Peyer's patch (tissue), 4 donors: Measurements from ENCODE around the gene ASXL1. TPM values are rescaled to one million over a fixed set of nuclear protein-coding genes. Genes with fewer than 3 reads are reported as not detected.

Experiments used
- DNase-seq, 3 donors: peaks; one replicate each; pipeline ENCODE4 v3.0.0-alpha.2; 2017 to 2019
- H3K27ac ChIP-seq, 4 donors: fragments of 200-600 bp; sonication (generic); one replicate each; pipeline ENCODE4 v1.5.1; 2016 to 2019
- H3K27me3 ChIP-seq, 2 donors: fragments of 200-600 bp; sonication (generic); one replicate each; pipeline ENCODE4 v1.5.1; 2019
- H3K36me3 ChIP-seq, 3 donors: fragments of 200-600 bp; sonication (generic); one replicate each; pipeline ENCODE4 v1.5.1; 2016 to 2019
- H3K4me1 ChIP-seq, 4 donors: fragments of 200-600 bp; sonication (generic); one replicate each; pipeline ENCODE4 v1.5.1; 2016 to 2019
- H3K4me3 ChIP-seq, 4 donors: fragments of 200-600 bp; sonication (generic); 1 replicate in 3 of 4; 2 replicates in 1 of 4; pipeline ENCODE4 v1.5.1; 2016 to 2019; ENCODE audit warnings: mild to moderate bottlenecking in 1 of 4
- H3K9me3 ChIP-seq, 4 donors: fragments of 200-600 bp; sonication (generic); one replicate each; pipeline ENCODE4 v1.5.1; 2016 to 2019; ENCODE audit warnings: mild to moderate bottlenecking in 1 of 4
- CTCF ChIP-seq, 6 experiments: fragments of 450-650 bp in 4 of 6; fragments of 200-600 bp in 2 of 6; sonication (generic) in 1 of 6; IDR thresholded peaks; one replicate each; pipeline ENCODE4 v1.5.1; 2017 to 2019; ENCODE audit warnings: antibody characterized with exemption in 6 of 6, mild to moderate bottlenecking in 3 of 6, moderate library complexity in 1 of 6
- POLR2A ChIP-seq, 2 donors: fragments of 450-650 bp; IDR thresholded peaks; one replicate each; pipeline ENCODE4 v1.5.1; 2017; ENCODE audit warnings: antibody characterized with exemption in 2 of 2, mild to moderate bottlenecking in 2 of 2, moderate library complexity in 2 of 2
- total RNA-seq, 4 donors: library from RNA; depleted of rRNA; stranded (reverse); fragments of >200 nt; gene quantifications; one replicate each; pipeline ENCODE4 v1.1.0, GENCODE V29; 2016

ASXL1 gene
- total RNA-seq, 4 donors from 2014 or later: 74.4 to 173 (median 115) TPM

GRCh38 chr20:32460683-32461320 is 102.7 kb downstream of the ASXL1 start:
- TF ChIP-seq CTCF (IDR thresholded peaks at IDR 0.05) (no peak), POLR2A (IDR thresholded peaks at IDR 0.05) (no peak)
- H3K4me3 ChIP-seq: no peak overlapping the region
- H3K27ac ChIP-seq: no peak overlapping the region
- peaks cover 0 to 12% (median 0%) of the 10 kb centered on the region in 3 donors for H3K36me3 ChIP-seq
- DNase-seq: no peak
- peaks cover 8 to 52% (median 10%) of the 10 kb centered on the region in 4 donors for H3K4me1 ChIP-seq
- H3K9me3 ChIP-seq: no peaks in the 10 kb centered on the region
- no peaks in the 10 kb centered on the region for H3K27me3 ChIP-seq

- Histone ChIP-seq H3K4me1 (peaks cover 7 to 62% (median 17%) of the 10 kb centered on the region in 4 donors), H3K36me3 (peaks cover 0 to 8% (median 0%) of the 10 kb centered on the region in 3 donors), H3K27ac (peak overlapping the region in 2 of 4 donors; percentile 87 to 92), H3K4me3 (no peak overlapping the region), H3K9me3 (no peaks in the 10 kb centered on the region), H3K27me3 (no peaks in the 10 kb centered on the region)
- TF ChIP-seq POLR2A (IDR thresholded peaks at IDR 0.05) (no peak), CTCF (IDR thresholded peaks at IDR 0.05) (no peak)
- no peak for DNase-seq
Measured at GRCh38 chr20:32461836-32462600, 103.9 kb downstream of the ASXL1 start.

GRCh38 chr20:32462900-32463641 is 104.9 kb downstream of the ASXL1 start:
- Histone ChIP-seq H3K4me3 (peak overlapping the region in 2 of 4 donors; percentile 22 to 24), H3K36me3 (peaks cover 0 to 8% (median 0%) of the 10 kb centered on the region in 3 donors), H3K27ac (peak overlapping the region in 3 of 4 donors; percentile 79 to 92 (median 87)), H3K27me3 (no peaks in the 10 kb centered on the region), H3K4me1 (peaks cover 0 to 62% (median 19%) of the 10 kb centered on the region in 4 donors), H3K9me3 (no peaks in the 10 kb centered on the region)
- TF ChIP-seq CTCF (IDR thresholded peaks at IDR 0.05): peak in 3 of 6 experiments; percentile 24 to 44 (median 33)
- peak in 1 of 2 donors; percentile 64 for TF ChIP-seq POLR2A (IDR thresholded peaks at IDR 0.05)
- peak in 2 of 3 donors; percentile 86 to 88 for DNase-seq

- no peaks in the 10 kb centered on the region for H3K9me3 ChIP-seq
- peaks cover 0 to 8% (median 0%) of the 10 kb centered on the region in 3 donors for H3K36me3 ChIP-seq
- TF ChIP-seq CTCF (IDR thresholded peaks at IDR 0.05) (peak in 2 of 6 experiments; percentile 20 to 44), POLR2A (IDR thresholded peaks at IDR 0.05) (peak; percentile 34 to 48)
- H3K4me3 ChIP-seq: peak overlapping the region in 2 of 4 donors; percentile 22 to 24
- H3K4me1 ChIP-seq: peaks cover 0 to 65% (median 19%) of the 10 kb centered on the region in 4 donors
- peak overlapping the region; percentile 17 to 92 (median 83) for H3K27ac ChIP-seq
- H3K27me3 ChIP-seq: no peaks in the 10 kb centered on the region
- DNase-seq: peak in 2 of 3 donors; percentile 83 to 88
Measured at GRCh38 chr20:32463642-32464400, 105.7 kb downstream of the ASXL1 start.
